ENCODE measurements around the gene SSH2. TPM values are rescaled to one million over a fixed set of nuclear protein-coding genes. Genes with fewer than 3 reads are reported as not detected.

SSH2 gene
- total and polyA plus RNA-seq, 9 of the 15 experiments (the other 6 are each of a cell fraction or from before 2014, with no cell fraction given) = 3.9 to 16.1 (median 10.2) TPM

- no peak for TF ChIP-seq ZNF518B (CRISPR knock-in tag; IDR thresholded peaks at IDR 0.05)
- TF ChIP-seq ZSCAN29 (IDR thresholded peaks at IDR 0.05) = no peak
- TF ChIP-seq ELF2 (CRISPR knock-in tag; IDR thresholded peaks at IDR 0.05) = no peak
- no peak for TF ChIP-seq TSC22D4 (tag; IDR thresholded peaks at IDR 0.05)
These were observed 321.0 kb downstream of the SSH2 start (continued) for GRCh38 chr17:29608986-29609385.

GRCh38 chr17:29607557-29608195 is 322.4 kb downstream of the SSH2 start:
- H3K4me2 ChIP-seq (ENCODE audit: insufficient read depth, low read length) = no peak overlapping the region
- peaks cover 0 to 13% of the 10 kb centered on the region in 2 experiments; a peak in 2 of 5 replicates for H3K4me1 ChIP-seq (replicated peaks in 1 of 2; ENCODE audit: control insufficient read depth in 2 of 2, insufficient read depth in 2 of 2, low read length in 2 of 2)
- H3K27ac ChIP-seq (ENCODE audit: extremely low read depth, low read depth, low read length) = no peak overlapping the region
- no peaks in the 10 kb centered on the region for H3K79me2 ChIP-seq (ENCODE audit: control insufficient read depth, insufficient read depth, low read length)
- BruUV-seq (replicated peaks) = no TSS peak
- ChIA-PET POLR2A (no interaction called here), CTCF (ENCODE audit: low intra/inter-chr PET ratio) (interaction anchor here (0.7 kb wide), 1 partner anchor 961 kb away, joined by 3 read pairs; no protein-coding TSS in a partner anchor)
- H3K4me3 ChIP-seq = no peak overlapping the region
- DNase-seq (ENCODE audit: extremely low read depth in 1 of 4, low spot score in 3 of 4) (no peak), FAIRE-seq (no peak), ATAC-seq (no peak)
- H3K9ac ChIP-seq (ENCODE audit: insufficient read depth in 1 of 2, low read depth in 2 of 2, low read length in 2 of 2) = peak overlapping the region in 1 of 2 experiments; percentile 79; a peak in 2 of 4 replicates
- H3K36me3 ChIP-seq (ENCODE audit: control insufficient read depth, insufficient read depth, low read length) = peaks cover 3% of the 10 kb centered on the region; the same call in 1 of the 3 replicates
- no peaks in the 10 kb centered on the region for H4K20me1 ChIP-seq (replicated peaks; ENCODE audit: control insufficient read depth, insufficient read depth, low read length)
- WGBS (ENCODE audit: insufficient coverage, low coverage, missing lambda C conversion rate) = 55% methylated on average over 23 of the region's 29 CpGs
- H3K9me1 ChIP-seq (ENCODE audit: control insufficient read depth, insufficient read depth, low read length) = peaks cover 7% of the 10 kb centered on the region
- in situ Hi-C loops (cut with MboI) (no loop called here), intact Hi-C loops (cut with micrococcal nuclease) (no loop called here)
- no peak overlapping the region for H2AFZ ChIP-seq (ENCODE audit: low read depth, low read length)
- no peaks in the 10 kb centered on the region for H3K27me3 ChIP-seq (ENCODE audit: control insufficient read depth in 2 of 2, insufficient read depth in 2 of 2, low read length in 2 of 2)
- no peaks in the 10 kb centered on the region for H3K9me3 ChIP-seq (replicated peaks; ENCODE audit: control insufficient read depth, insufficient read depth, low read depth, low read length)
- TF ChIP-seq POU5F1 (IDR thresholded peaks at IDR 0.05; ENCODE audit: borderline replicate concordance, low read depth, low read length, partially characterized antibody) (no peak), ZKSCAN1 (IDR thresholded peaks at IDR 0.05; ENCODE audit: low read depth, low read length) (no peak), ARID2 (IDR thresholded peaks at IDR 0.05) (no peak), ZNF23 (CRISPR knock-in tag; IDR thresholded peaks at IDR 0.05) (no peak), ZNF395 (CRISPR knock-in tag; IDR thresholded peaks at IDR 0.05) (no peak), DDX20 (tag; IDR thresholded peaks at IDR 0.05; ENCODE audit: low read depth) (no peak), ZNF408 (CRISPR knock-in tag; IDR thresholded peaks at IDR 0.05; ENCODE audit: low read depth) (no peak), ZSCAN29 (IDR thresholded peaks at IDR 0.05) (no peak), MXI1 (IDR thresholded peaks at IDR 0.05; ENCODE audit: low read depth, low read length) (no peak), HMBOX1 (IDR thresholded peaks at IDR 0.05) (no peak), E2F4 (CRISPR knock-in tag; IDR thresholded peaks at IDR 0.05; ENCODE audit: low read depth) (no peak)
